AG04449 (cell line): Measurements from ENCODE around the gene CD3G.

ENCODE experiments used
- CTCF ChIA-PET: fragments of 350-600 bp; formaldehyde crosslinking; extraction: SDS; loops from one replicate; lab custom pipeline; 2021; ENCODE audit warnings: antibody characterized with exemption; lab: Yijun Ruan, JAX
- POLR2A ChIA-PET: fragments of 400-600, 350-600 bp; formaldehyde crosslinking; extraction: SDS; loops from one replicate; lab custom pipeline; 2020; ENCODE audit warnings: antibody characterized with exemption, inconsistent platforms; lab: Yijun Ruan, JAX
- DNase-seq: peaks from one replicate; pipeline ENCODE4 v3.0.0-alpha.2; 2010; ENCODE audit warnings: low read depth, low spot score
- H3K4me3 ChIP-seq: 2 replicates; pipeline ENCODE4 v1.5.1; 2011; ENCODE audit warnings: low read depth, mild to moderate bottlenecking, control low read depth, low read length
- CTCF ChIP-seq: IDR thresholded peaks from one replicate; pipeline ENCODE4 v1.5.1; 2011; ENCODE audit warnings: mild to moderate bottlenecking, moderate library complexity, low read length, control low read depth, inconsistent platforms; ENCODE audit not compliant: insufficient read depth; ENCODE audit errors: missing control alignments

Gene CD3G

GRCh38 chr11:118342503-118343161 lies 1.5 kb upstream of the CD3G start, which contains the start of gene CD3D:
Gene CD3D (minus strand): TSS chr11:118342705. CDS start chr11:118342607, 98 bp downstream.
- no peak within 1 kb of the TSS for H3K4me3 ChIP-seq
- ChIA-PET CTCF (interaction anchor here (2.3 kb wide), 1 partner anchor 10 kb away, joined by 9 read pairs; no protein-coding TSS in a partner anchor), POLR2A (no interaction called here)
- no peak for TF ChIP-seq CTCF
- no peak for DNase-seq

GRCh38 chr11:118343248-118343647 lies 896 bp upstream of the CD3G start:
- TF ChIP-seq CTCF: no peak
- ChIA-PET CTCF (no interaction called here), POLR2A (no interaction called here)
- H3K4me3 ChIP-seq: no peak overlapping the region
- no peak for DNase-seq

GRCh38 chr11:118349475-118349874 lies 5.3 kb downstream of the CD3G start:
- no peak overlapping the region for H3K4me3 ChIP-seq
- ChIA-PET POLR2A (no interaction called here), CTCF (interaction anchor here (8.7 kb wide), 1 partner anchor 150 kb away, joined by 94 read pairs; no protein-coding TSS in a partner anchor)
- DNase-seq: no peak
- TF ChIP-seq CTCF: no peak

- TF ChIP-seq CTCF: no peak
- no peak for DNase-seq
- no peak overlapping the region for H3K4me3 ChIP-seq
- ChIA-PET POLR2A (no interaction called here), CTCF (interaction anchor here (0.6 to 8.7 kb wide), 17 partner anchors 8 to 208 kb away, joined by 3 to 94 read pairs (median 4); partner anchors contain the start of gene CD3D)
Measured at GRCh38 chr11:118353084-118353710, 9.1 kb downstream of the CD3G start.

- DNase-seq: no peak
- CTCF ChIA-PET: interaction anchor here (2.9 kb wide), 1 partner anchor 160 kb away, joined by 14 read pairs; no protein-coding TSS in a partner anchor
Measured at GRCh38 chr11:118358071-118358470, 13.9 kb downstream of the CD3G start.

More at GRCh38 chr11:118358071-118358470, 13.9 kb downstream of the CD3G start:
- POLR2A ChIA-PET: no interaction called here
- TF ChIP-seq CTCF: no peak
- no peak overlapping the region for H3K4me3 ChIP-seq
